ENCODE results near the gene RBM19. TPM values are rescaled to one million over a fixed set of nuclear protein-coding genes. Genes with fewer than 3 reads are reported as not detected.

The RBM19 gene
- total RNA-seq, 1 experiment from 2014 or later: 47.2 TPM

GRCh38 chr12:113983777-113984448 lies 17.8 kb upstream of the RBM19 start:
- DNase-seq: no peak
- CTCF ChIA-PET: no interaction called here
- no peaks in the 10 kb centered on the region for H3K9me3 Mint-ChIP-seq (ENCODE audit: low read depth, unreplicated experiment)

DNA sequence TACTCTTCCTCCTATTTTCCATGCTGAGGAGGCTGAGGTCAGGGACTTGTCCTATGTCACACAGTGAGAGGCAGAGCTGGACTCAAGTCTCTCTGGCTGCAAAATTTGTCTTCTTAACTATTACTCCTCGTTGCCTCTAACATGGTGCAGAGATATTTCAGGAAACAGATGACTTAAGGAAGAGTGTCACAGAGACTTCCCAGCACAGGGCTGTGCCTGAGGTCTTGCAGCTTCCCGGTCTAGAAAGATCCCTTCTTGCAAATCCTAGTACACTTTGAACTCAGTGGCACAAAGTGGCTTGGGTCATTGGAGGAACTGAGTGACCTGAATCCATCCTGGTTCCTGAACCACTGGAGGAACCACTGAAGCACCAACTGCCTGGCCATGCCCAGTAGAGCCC lies 17.1 kb upstream of the RBM19 start:
- peaks cover 60% of the 10 kb centered on the region for H3K27me3 Mint-ChIP-seq (ENCODE audit: unreplicated experiment)
- no peak for TF ChIP-seq CTCF (IDR thresholded peaks at IDR 0.05; ENCODE audit: unreplicated experiment)
- no peaks in the 10 kb centered on the region for H3K36me3 Mint-ChIP-seq (ENCODE audit: insufficient read depth, unreplicated experiment)
- no peak overlapping the region for H3K4me3 Mint-ChIP-seq (ENCODE audit: low read depth, unreplicated experiment)
- no peak for DNase-seq
- no peak overlapping the region for H3K27ac Mint-ChIP-seq (ENCODE audit: unreplicated experiment)
- H3K4me1 Mint-ChIP-seq (ENCODE audit: low read depth, unreplicated experiment): no peaks in the 10 kb centered on the region
- CTCF ChIA-PET: no interaction called here
- intact Hi-C loops (cut with micrococcal nuclease; ENCODE audit: unreplicated experiment): loop anchor here (5.0 kb wide), 1 partner anchor 1769 kb away; no protein-coding TSS in a partner anchor
- no TSS peak for BruUV-seq (replicated peaks)
- H3K9me3 Mint-ChIP-seq (ENCODE audit: low read depth, unreplicated experiment): no peaks in the 10 kb centered on the region

More at GRCh38 chr12:113983777-113984448, 17.8 kb upstream of the RBM19 start:
- Mint-ChIP-seq H3K27ac (ENCODE audit: unreplicated experiment) (no peak overlapping the region), H3K4me3 (ENCODE audit: low read depth, unreplicated experiment) (no peak overlapping the region), H3K4me1 (ENCODE audit: low read depth, unreplicated experiment) (no peaks in the 10 kb centered on the region), H3K36me3 (ENCODE audit: insufficient read depth, unreplicated experiment) (no peaks in the 10 kb centered on the region), H3K27me3 (ENCODE audit: unreplicated experiment) (peaks cover 63% of the 10 kb centered on the region)
- intact Hi-C loops (cut with micrococcal nuclease; ENCODE audit: unreplicated experiment): loop anchor here (5.0 kb wide), 1 partner anchor 1768 kb away; no protein-coding TSS in a partner anchor
- no TSS peak for BruUV-seq (replicated peaks)
- TF ChIP-seq CTCF (IDR thresholded peaks at IDR 0.05; ENCODE audit: unreplicated experiment): no peak

GRCh38 chr12:113981876-113982275 lies 15.8 kb upstream of the RBM19 start:
- no TSS peak for BruUV-seq (replicated peaks)
- H3K27ac Mint-ChIP-seq (ENCODE audit: unreplicated experiment): no peak overlapping the region
- H3K9me3 Mint-ChIP-seq (ENCODE audit: low read depth, unreplicated experiment): no peaks in the 10 kb centered on the region
- H3K4me3 Mint-ChIP-seq (ENCODE audit: low read depth, unreplicated experiment): no peak overlapping the region
- H3K27me3 Mint-ChIP-seq (ENCODE audit: unreplicated experiment): peaks cover 56% of the 10 kb centered on the region
- H3K4me1 Mint-ChIP-seq (ENCODE audit: low read depth, unreplicated experiment): no peaks in the 10 kb centered on the region
- no peak for DNase-seq
- CTCF ChIA-PET: no interaction called here
- no peaks in the 10 kb centered on the region for H3K36me3 Mint-ChIP-seq (ENCODE audit: insufficient read depth, unreplicated experiment)
- TF ChIP-seq CTCF (IDR thresholded peaks at IDR 0.05; ENCODE audit: unreplicated experiment): no peak
- intact Hi-C loops (cut with micrococcal nuclease; ENCODE audit: unreplicated experiment): loop anchor here (5.0 kb wide), 1 partner anchor 1770 kb away; no protein-coding TSS in a partner anchor

GRCh38 chr12:113980537-113981337 lies 14.6 kb upstream of the RBM19 start:
- peak; percentile 58 for DNase-seq
- no peak overlapping the region for H3K27ac Mint-ChIP-seq (ENCODE audit: unreplicated experiment)
- H3K36me3 Mint-ChIP-seq (ENCODE audit: insufficient read depth, unreplicated experiment): no peaks in the 10 kb centered on the region
- no TSS peak for BruUV-seq (replicated peaks)
- H3K9me3 Mint-ChIP-seq (ENCODE audit: low read depth, unreplicated experiment): no peaks in the 10 kb centered on the region
- H3K4me3 Mint-ChIP-seq (ENCODE audit: low read depth, unreplicated experiment): no peak overlapping the region
- intact Hi-C loops (cut with micrococcal nuclease; ENCODE audit: unreplicated experiment): loop anchor here (1.0 to 5.0 kb wide), 6 partner anchors 496 to 1937 kb away; no protein-coding TSS in a partner anchor
- peaks cover 67% of the 10 kb centered on the region for H3K27me3 Mint-ChIP-seq (ENCODE audit: unreplicated experiment)
- no peaks in the 10 kb centered on the region for H3K4me1 Mint-ChIP-seq (ENCODE audit: low read depth, unreplicated experiment)
- CTCF ChIA-PET: interaction anchor here (0.5 to 1.4 kb wide), 10 partner anchors 14 to 1892 kb away, joined by 3 to 21 read pairs (median 4); partner anchors contain the start of gene RBM19
- TF ChIP-seq CTCF (IDR thresholded peaks at IDR 0.05; ENCODE audit: unreplicated experiment): peak; percentile 86

All from Calu3 (cell line).